G401 (cell line): Measurements from ENCODE around the gene CCR6. TPM values are rescaled to one million over a fixed set of nuclear protein-coding genes. Genes with fewer than 3 reads are reported as not detected.

Experiments
- DNase-seq: peaks from one replicate; pipeline ENCODE4 v3.0.0-alpha.2; 2015; ENCODE audit warnings: low spot score
- in situ Hi-C: cut with HindIII; loops from 2 replicates; pipeline ENCODE4 v1.10.0; 2016; ENCODE audit warnings: low sequenced_read_pairs, mixed read lengths
- total RNA-seq: library from RNA; depleted of rRNA; stranded (reverse); fragments of >200 nt; shearing (Covaris generic); gene quantifications from 2 replicates; pipeline ENCODE4 v1.2.3, GENCODE V29; 2014

CCR6 gene
- total RNA-seq, 1 experiment from 2014 or later = not detected

GRCh38 chr6:167096991-167097390 is 25.9 kb upstream of the CCR6 start:
- no peak for DNase-seq
- in situ Hi-C loops = no loop called here

- DNase-seq = no peak
- in situ Hi-C loops = no loop called here
These were observed 25.1 kb upstream of the CCR6 start for GRCh38 chr6:167097770-167098169.

- in situ Hi-C loops = no loop called here
- DNase-seq = no peak
These were observed 24.1 kb upstream of the CCR6 start for GRCh38 chr6:167098825-167099225.

GRCh38 chr6:167099707-167100106 is 23.2 kb upstream of the CCR6 start:
- no peak for DNase-seq
- in situ Hi-C loops = no loop called here

- no peak for DNase-seq
- in situ Hi-C loops = no loop called here
These were observed 22.6 kb upstream of the CCR6 start for GRCh38 chr6:167100241-167100674.

- in situ Hi-C loops = no loop called here
- no peak for DNase-seq
These were observed 20.6 kb upstream of the CCR6 start for GRCh38 chr6:167102318-167102717.

GRCh38 chr6:167103041-167103891 is 19.6 kb upstream of the CCR6 start:
- in situ Hi-C loops = no loop called here
- DNase-seq = no peak

GRCh38 chr6:167104388-167104787 is 18.5 kb upstream of the CCR6 start:
- in situ Hi-C loops = no loop called here
- DNase-seq = no peak

- in situ Hi-C loops = no loop called here
- no peak for DNase-seq
These were observed 17.8 kb upstream of the CCR6 start for GRCh38 chr6:167105060-167105459.

GRCh38 chr6:167106406-167106805 is 16.5 kb upstream of the CCR6 start:
- no peak for DNase-seq
- in situ Hi-C loops = no loop called here

- in situ Hi-C loops = no loop called here
- DNase-seq = no peak
These were observed 15.1 kb upstream of the CCR6 start for GRCh38 chr6:167107787-167108186.

- DNase-seq = no peak
- in situ Hi-C loops = no loop called here
These were observed 14.6 kb upstream of the CCR6 start for GRCh38 chr6:167108278-167108677.

- in situ Hi-C loops = no loop called here
- no peak for DNase-seq
These were observed 13.2 kb upstream of the CCR6 start for GRCh38 chr6:167109651-167110050.

- no peak for DNase-seq
- in situ Hi-C loops = no loop called here
These were observed 11.3 kb upstream of the CCR6 start for GRCh38 chr6:167111597-167111996.

- in situ Hi-C loops = no loop called here
- no peak for DNase-seq
These were observed 10.5 kb upstream of the CCR6 start for GRCh38 chr6:167112421-167112820.

- in situ Hi-C loops = no loop called here
These were observed 9.7 kb upstream of the CCR6 start for GRCh38 chr6:167113047-167113754.

GRCh38 chr6:167113935-167114910 is 8.7 kb upstream of the CCR6 start:
- in situ Hi-C loops = no loop called here
- no peak for DNase-seq

More at GRCh38 chr6:167113047-167113754, 9.7 kb upstream of the CCR6 start:
- DNase-seq = no peak

GRCh38 chr6:167115054-167115453 is 7.8 kb upstream of the CCR6 start:
- no peak for DNase-seq
- in situ Hi-C loops = no loop called here

GRCh38 chr6:167116109-167116837 is 6.6 kb upstream of the CCR6 start:
- DNase-seq = no peak
- in situ Hi-C loops = no loop called here
